NCI-H1436 treated with DMSO at 0.1 percent for 48 hours (cell line): Measurements from ENCODE around the gene UCN2.

Source experiments
- DNase-seq: peaks from one replicate; lab custom pipeline; 2025; lab: John Stamatoyannopoulos, UW

Gene UCN2, protein sequence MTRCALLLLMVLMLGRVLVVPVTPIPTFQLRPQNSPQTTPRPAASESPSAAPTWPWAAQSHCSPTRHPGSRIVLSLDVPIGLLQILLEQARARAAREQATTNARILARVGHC

DNA sequence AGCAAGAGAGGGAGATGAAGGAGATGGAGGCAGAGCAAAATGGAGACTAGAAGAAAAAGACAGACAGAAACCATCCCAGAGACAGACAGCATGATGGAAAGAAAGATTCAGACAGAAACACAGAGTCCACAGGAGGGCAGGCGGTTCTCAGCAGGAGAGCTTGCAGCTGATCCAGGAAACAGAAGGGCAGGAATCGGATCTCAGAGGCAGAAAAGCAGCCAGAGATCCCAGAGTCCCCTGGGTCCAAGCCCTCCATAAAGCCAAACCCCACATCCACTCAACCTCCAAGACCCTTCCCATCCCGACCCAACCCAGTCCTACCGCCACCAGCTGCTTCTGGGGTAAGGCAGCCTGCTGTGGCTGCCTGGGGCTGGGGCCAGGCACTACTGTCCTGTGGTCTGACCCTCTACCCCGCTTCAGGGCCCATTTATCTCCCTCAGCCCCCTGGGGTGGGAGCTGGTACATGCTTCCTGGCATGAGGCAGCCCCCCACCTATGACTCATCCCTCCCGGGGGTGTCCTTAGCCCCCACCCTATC, at the start of gene UCN2:
UCN2 (minus strand) TSS at position 400 of the 537 bp plus-strand sequence. CDS start 657 bp downstream, outside the sequence.
- DNase-seq: no peak

DNA sequence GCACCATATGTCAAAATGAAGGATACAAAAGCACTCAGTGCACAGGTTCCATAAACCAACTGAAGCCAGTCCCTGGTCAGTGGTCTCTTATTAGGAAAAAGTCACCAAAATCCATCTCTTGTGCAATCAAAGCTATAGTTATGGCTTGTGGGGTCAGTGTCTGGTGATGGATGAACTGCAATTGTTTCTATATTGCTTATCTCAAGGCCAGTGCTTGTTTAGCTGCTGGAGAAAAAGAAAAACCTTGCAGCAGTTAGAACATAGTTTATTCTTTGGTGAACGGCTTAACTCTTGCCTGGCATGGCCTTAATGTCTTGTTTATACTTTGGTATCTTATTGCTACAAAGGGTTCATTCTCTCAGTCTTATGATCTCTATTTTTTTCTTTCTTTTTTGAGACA, 48.7 kb upstream of the UCN2 start:
- DNase-seq: no peak

DNA sequence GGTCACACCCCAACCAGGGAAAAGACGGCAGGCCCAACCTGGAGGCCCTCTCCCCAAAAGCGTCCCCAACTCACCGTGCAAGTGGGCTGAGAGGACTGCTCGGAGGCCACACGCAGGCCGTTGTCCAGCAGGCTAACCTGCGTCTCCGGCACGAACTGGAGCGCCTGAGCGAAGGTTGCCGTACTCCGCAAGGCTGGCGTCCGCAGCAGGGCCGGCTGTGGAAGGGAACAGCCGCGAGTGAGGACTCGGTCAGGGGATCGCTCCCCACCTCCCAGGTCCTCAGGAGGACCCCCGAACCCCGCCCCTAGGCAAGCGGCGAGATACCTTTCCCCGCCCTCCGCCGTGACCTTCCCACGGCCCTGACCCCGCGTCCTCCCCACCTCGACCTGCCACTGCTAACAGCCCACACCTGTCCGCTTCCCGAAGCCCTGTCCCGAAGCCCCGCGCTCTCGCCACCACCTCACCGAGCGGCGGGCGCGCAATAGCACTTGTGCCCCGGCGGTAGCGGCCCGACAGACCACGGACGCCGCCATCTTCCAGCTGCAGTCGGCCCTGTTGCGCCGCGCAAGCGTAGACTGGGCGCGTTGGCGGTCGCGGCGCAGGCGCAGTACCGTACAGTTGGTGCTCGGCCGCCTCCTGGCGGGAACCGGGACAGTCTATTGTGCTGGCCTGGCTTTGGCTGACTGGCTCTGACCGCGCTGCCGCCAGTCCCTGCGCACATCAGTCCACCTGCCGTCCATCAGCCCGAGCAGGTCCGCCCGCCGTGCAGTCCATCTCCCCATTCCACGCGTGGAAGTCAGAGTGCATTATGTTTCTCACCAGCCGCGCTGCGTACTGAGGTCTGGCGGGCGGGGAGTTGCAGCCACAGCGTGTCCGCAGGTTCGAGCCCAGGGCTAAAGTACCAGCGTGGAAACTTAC, 45.8 kb upstream of the UCN2 start, which contains the start of gene UQCRC1:
UQCRC1 (minus strand) TSS at position 559 of the 918 bp plus-strand sequence; CDS start at position 533, 26 bp downstream.
- no peak for DNase-seq

DNA sequence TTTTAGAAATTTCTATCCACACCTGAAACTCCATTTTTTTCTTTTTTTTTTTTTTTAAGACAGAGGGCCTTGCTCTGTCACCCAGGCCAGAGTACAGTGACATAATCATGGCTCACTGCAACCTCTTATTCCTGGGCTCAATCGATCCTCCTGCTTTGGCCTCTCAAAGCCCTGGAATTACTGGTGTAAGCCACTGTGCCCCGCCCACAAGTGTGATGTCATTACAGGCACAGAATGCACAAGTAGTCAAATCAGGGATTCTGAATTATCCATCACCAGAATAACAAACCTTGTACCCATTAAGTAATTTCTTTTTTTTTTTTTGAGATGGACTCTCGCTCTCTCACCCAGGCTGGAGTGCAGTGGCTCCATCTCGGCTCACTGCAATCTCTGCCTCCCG, 43.9 kb upstream of the UCN2 start:
- no peak for DNase-seq

DNA sequence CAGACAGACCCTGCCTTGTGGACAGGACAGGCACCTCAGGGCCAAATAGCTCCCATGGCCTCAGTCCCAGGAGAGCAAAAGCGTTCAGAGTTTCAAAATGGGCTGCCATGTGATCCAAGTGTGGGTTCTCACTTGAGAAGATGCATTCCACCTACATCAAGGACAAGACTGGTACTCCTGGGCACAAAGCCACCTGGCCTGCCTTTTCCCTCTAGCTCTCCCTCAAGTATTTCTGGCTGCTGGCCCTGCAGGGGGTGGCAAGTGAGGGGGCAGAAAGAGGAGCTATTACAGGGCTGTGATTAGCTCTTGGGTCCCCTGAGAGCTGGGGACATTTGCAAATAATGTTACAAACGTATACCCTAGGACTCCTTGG, 38.0 kb upstream of the UCN2 start:
- DNase-seq: no peak

DNA sequence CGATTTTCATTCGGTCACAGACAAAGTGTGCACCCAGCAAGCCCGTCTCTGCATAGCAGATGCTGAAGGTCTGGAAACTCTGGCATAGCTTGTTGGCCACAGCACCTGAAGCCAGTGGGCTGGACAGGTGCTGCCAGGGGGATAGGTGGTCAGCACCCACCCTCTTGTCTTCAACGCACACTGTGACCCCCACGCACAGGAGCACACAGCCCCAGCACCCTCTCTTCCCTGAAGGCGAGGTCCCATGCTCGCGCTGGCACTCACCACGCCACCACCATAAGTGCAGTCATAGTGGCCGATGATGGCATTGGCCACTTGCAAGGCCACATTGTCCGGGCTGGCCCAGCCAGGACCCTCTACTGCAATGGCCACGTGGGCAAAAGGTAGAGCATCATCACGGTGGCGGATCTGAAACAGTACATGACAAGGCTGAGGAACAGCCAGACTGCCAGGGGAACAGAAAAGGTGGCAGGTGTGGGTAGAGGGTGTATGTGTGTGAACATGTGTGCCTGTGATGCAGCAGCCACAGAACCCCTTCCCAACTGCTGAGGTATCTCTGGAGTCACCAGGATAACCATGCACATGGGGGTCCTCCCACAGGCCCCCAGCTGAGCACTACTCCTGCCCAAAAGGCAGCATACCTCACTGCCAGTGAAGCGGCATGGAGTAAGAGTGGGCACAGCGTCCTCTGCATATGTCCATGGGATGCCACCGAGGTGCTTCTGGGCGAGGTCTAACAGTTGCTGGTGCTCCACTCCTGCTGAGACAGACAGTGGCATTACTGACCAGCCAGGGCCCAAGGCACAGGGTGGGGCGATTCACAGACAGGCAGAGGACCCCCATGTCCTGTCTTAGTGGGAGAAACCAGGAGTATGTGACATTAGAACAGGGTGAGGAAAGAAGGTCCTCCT, 37.4 kb upstream of the UCN2 start:
- DNase-seq: no peak

DNA sequence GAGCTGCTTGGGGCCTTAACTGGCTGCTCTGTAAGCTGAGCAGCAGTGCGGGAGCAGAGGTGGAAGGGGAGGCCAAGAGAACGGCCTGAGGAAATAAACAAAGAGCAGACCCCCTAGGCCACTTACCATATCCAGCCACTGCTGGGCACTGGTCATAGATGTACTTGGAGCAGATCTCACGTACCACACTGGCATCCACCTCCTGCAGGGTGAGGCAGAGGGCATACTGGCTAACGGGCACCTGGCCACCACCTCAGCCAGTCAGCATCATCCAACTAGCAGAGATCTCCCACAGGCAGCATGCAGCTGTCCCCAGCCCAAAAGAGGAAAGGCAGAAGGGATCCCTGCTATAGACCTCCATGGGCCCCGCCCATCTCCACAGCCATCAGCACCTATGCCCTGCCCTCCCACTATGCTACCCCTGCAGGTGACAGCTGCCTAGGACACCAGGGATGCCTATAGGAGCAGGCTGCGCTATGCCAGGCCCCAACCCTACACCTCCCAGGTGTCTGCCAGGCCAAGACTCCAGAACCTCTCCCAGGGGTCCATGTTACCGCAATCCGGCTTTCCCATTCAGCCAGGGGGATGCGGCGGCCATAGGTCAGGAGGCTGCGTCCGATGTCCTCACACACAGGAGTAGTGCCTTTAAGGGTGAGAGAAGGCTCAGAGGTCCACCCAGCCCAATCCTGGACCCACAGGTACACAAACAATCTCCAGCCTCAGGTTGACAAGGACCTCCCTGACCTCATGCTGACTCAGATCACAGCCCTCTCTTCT, 36.1 kb upstream of the UCN2 start:
- DNase-seq: no peak

DNA sequence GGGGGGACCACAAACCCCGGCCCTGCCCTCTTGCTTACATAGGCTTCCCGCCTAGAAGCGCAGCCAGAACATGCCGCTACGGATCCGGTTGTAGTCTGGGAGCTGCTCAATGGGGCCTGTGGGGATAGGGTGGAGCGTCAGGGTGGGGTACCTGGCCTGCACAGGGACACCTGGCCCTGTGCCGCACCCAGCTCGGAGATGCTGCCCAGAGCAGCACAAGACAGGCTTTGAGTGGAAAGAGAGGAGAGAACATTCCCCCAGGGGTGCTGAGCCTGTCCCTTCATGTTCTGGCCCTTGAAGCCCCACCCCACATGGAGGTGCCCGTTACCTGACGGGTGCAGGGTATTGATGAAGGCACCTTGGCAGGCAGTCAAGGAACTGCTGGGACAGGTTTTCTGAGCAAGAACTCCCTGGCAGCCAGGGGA, 35.5 kb upstream of the UCN2 start:
- no peak for DNase-seq

DNA sequence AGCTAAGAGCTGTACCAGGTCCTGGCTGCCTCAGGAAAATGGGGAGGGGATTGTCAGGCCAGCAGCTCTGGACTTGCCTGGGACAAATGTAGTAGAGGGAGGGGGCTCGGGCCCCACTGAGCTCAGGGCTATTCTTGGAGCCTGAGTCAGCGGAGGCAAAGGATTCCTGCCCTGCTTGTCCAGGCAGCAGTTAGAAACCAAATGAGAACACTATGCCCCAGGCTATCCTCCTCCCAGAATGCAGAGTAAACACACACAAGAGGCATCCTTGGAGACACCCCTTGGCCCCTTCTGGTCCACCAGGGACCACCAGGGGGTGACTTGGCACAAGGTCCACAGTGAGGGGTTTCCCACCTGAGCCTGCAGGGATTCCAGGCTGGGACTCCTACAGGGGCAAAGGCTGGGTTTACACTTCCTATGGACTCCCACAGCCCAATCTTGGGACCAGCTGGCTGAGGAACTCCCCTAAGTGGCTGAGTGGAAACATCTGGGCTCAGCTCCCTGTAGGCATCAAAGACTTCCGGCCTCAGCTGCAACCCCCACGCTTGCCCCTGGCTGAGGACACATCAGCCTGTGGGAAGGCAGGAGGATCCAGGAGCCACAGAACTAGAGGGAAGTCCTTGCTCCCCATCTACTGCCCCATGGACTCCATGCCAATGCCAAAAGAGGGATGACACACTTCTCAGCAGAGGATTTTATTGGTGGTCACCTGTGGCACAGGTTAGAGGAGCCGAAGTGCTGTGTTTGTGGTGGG, 34.9 kb upstream of the UCN2 start:
- DNase-seq: no peak

DNA sequence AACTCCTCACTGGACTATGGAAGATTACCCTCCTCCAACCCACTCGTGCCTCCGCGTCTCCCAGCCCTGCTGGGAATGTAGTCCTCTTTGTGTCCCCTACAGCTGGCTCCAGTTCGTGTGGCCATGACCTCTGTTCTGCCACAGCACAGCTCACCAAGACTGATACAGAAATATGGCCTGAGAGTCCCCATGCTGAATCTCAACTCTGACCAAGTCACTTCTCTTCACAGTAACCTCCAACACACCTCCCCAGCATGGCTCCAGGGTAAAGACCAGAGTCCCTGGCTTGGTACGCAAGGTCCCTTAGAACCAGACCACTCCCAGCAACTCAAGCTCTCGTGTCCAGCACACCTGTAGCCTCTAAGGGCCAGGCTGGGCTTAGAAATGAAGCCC, 33.8 kb upstream of the UCN2 start:
- no peak for DNase-seq

DNA sequence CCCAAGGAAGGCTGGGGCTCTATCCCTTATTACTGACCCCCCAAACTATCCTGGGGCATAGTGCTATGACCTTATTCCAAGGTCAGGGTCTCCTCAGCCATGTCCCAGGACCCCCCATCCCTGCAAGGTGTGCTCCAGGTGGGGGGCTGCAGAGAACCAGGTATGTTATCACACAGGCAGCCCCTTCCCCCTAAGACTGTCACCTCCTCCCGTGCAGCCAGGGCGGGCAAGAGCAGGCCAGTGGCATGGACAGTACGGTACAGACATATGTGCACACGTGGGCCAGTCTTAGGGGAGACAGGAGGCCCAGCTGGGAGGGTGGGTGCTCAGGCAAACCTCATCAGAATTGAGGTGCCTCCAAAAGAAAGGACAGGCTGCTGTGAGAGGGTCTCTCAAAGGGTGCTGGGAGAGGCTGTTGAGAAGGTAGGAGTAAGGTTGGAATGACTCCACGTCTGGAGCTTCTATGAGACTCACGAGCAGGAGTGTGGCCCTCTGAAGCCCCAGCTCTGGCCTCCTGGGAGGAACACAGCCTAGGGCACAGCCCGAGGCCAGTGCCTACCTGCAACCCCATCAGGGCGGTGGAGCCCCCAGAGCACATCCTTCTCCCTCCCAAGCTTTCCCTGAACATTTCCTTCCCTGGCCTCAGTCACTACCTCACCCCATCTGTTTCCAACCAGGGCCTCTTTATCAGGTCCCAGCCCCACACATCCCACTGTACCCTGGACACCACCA, 33.3 kb upstream of the UCN2 start:
- no peak for DNase-seq

DNA sequence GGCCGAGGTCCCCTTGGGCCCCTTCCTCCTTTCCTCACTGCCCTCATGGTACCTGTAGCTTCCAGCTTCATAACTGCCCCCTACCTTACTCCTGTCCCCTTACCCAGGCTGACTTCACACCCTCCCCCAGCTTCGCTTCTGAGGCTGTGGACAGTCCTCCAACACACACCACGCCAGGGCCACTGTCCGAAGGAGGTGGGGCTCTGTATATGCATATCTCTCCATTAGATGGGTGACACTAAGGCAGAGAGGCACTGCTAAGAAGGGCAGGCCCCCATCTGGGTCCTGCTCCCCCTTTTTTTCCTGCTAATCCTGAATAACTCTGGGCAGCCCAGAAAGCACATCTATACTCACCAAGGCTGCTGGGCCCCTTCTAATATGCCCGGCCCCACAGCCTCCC, 32.6 kb upstream of the UCN2 start:
- no peak for DNase-seq

DNA sequence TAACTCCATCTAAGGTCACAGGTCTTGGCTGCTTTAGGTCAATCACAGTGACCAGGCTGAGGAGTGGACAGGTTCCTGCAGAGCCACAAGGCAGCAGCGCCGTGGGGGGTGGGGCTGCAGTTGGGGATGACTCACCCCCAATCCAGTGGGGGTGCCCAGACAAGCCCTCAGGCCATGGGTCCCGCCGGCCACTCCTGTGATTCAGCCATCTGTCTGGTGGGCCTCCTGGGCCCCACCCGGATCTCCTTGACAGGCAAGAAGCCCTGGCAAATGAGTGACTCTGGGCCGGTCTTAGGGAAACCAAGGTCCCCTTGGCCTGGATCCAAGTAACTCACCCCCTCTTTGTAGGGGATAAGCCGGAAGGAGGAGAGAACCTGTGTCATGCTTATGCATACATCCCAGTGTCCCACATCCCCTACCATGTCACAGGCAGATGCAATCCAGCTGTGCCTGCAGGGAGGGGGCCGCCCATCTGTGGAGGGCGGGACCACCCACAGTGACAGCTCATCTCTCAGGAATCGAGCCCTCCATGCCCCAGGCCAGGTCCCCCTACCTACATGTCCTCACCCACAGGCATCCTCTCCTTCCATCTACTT, 32.0 kb upstream of the UCN2 start:
- no peak for DNase-seq

DNA sequence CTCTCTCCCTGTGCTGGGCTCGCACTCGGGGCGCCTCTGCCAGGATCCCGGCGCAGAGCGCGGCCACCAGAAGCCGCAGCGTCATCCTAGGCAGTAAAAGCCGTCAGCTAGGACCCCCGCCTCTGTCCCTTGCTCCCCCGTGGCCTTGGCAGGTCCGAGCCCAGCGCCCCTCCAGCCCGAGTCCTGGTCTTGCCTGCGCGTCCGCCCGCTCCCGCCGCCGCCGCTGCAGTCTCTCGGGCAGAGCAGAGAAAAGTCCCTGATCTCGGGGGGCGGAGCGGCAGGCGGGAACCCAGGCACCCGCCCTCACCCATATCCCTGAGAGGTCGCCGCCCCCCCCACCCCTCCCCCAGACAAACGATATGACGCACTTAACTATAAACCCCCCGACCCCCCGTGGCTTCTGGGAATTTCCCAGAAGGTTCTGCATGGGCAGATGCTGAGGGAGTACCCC, 31.5 kb upstream of the UCN2 start, which contains the start of gene COL7A1:
COL7A1 (minus strand) TSS at position 255 of the 451 bp plus-strand sequence; CDS start at position 85, 170 bp downstream.
- no peak for DNase-seq

DNA sequence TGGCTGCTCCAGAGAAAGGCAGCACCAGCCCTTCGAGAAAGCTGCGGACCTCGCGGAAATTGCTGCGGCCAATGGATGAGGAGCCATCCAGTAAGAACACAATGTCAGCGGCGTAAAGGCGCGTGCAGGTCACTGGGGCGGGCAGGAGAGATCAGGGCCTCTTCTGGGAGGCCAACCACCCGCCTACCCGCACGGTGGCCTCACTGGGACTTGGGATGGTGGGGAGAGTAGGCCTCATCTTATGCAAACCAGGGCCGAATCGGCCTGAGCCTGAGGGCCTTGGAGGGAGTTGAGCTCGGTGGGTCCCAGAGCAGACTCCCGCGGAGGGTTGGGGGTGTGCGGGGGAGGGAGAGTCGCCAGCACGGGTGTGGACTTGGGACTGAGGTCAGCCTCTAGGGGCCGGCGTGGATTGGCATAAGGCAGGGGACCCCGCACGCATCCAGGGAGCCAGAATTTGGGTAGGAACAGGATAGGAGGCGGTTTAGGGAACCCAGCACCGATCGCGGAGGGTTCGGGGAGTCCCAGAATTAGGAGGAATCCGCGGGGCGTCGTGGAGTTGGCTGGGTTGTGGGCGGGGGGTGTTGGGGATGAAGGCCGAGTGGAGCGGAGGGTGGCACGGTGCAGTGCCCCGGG, 31.0 kb upstream of the UCN2 start:
- no peak for DNase-seq

DNA sequence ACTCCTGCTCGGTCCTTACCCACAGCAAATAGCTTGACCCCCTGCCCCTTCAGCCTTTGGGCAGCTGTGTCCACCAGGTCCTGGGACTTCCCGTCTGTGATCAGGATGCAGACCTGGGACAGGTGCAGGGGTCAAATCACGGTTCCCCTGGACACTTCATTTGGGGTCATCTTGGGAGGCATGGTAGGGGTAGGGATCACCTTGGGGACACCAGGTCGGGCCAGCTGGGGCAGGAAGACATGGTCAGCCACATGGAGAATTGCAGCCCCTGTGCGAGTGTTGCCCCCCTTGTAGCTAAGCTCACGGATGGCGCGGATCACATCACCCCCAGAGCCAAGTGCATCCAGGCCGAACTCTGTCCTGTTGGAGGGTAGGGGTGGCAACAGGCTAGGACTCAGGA, 29.8 kb upstream of the UCN2 start:
- no peak for DNase-seq

DNA sequence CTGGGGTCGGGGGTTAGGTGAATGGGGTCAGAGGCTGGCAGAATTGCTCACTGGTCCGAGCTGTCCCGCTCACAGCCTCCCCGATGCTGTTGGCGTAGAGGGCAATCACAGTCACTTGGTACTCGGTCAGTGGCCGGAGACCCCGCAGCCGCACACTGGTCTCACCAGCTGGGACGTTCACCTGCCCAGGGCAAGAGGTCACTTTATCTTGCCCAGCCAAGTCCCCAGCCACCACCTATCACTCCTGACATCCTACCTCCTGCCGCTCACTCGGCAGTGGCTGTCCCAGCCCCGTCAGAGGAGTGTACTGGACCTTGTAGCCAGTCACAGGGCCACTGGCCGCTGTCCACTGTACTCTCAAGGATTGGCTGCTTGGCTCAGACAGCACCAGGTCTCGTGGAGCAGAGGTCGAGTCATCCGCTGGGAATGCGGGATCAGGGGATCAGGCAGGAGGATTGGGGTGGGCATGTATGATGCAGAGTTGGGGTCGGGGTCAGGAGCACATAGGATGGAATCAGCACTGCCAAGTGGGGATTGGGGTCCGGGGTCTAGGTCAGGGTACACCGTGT, 29.0 kb upstream of the UCN2 start:
- no peak for DNase-seq

DNA sequence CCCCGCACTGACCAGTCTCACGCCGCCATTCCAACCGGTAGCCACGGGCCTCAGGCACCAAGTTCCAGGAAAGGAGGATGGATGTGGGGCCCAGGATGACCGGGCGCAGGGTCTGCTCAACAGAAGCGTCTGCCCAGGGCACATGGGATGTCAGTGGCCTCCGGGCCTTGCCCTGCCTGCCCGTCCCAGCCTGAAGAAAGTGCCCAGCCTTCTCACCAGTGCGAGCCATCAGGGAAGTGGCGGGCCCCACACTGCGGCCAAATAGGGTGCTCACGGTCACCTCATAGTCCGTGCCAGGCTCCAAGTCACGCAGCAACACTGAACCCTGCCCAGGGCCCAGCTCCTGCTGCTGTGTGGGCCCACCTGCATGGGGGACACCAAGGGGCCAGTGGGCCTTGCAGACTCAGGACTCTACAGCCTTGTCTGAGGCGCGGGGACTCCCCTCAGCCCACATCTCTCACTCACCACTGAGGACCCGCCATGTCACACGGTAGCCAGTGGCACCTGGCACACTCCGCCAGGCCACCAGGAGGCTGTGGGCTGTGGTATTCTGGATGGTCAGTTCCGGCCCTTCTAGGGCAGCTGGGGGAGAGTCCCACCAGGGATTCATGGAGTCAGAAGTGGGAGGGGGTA, 28.4 kb upstream of the UCN2 start:
- DNase-seq: no peak
